ENCODE results near the gene BCL2A1. TPM values are rescaled to one million over a fixed set of nuclear protein-coding genes. Genes with fewer than 3 reads are reported as not detected.

The BCL2A1 gene
- total and polyA plus RNA-seq, 2 donors (not counting 1 experiment from before 2014, with no cell fraction given), result 0.31 to 8.9 TPM

GRCh38 chr15:79956354-79956939 is 14.5 kb downstream of the BCL2A1 start:
- peak overlapping the region; percentile 5 for H2AFZ ChIP-seq (ENCODE audit: low read length)
- peaks cover 3% of the 10 kb centered on the region for H3K4me1 ChIP-seq (ENCODE audit: control insufficient read depth, extremely low read depth, insufficient read depth, low read length)
- TF ChIP-seq CTCF (conservative IDR thresholded peaks at IDR 0.05 in 1 of 2, IDR thresholded peaks at IDR 0.05 in 1 of 2; ENCODE audit: low read depth in 1 of 2, low read length in 2 of 2) (no peak), EZH2 (IDR thresholded peaks at IDR 0.05; ENCODE audit: low read length, missing control alignments) (no peak)
- no peak overlapping the region for H3K4me3 ChIP-seq (replicated peaks in 1 of 4; ENCODE audit: control extremely low read depth in 1 of 4, insufficient read depth in 1 of 4, low read depth in 3 of 4, low read length in 4 of 4)
- no peak overlapping the region for H3K4me2 ChIP-seq (ENCODE audit: extremely low read depth, insufficient read depth, low read length)
- no peaks in the 10 kb centered on the region for H3K27me3 ChIP-seq (ENCODE audit: control insufficient read depth, insufficient read depth, low read length)
- H4K20me1 ChIP-seq (ENCODE audit: control insufficient read depth, extremely low read depth, insufficient read depth, low read length), result no peaks in the 10 kb centered on the region
- DNase-seq (ENCODE audit: low read depth in 2 of 2), result peak in 1 of 2 donors; percentile 31
- H3K9ac ChIP-seq (ENCODE audit: insufficient read depth, low read length), result no peak overlapping the region
- H3K9me3 ChIP-seq (ENCODE audit: control insufficient read depth, insufficient read depth, low read depth, low read length), result no peaks in the 10 kb centered on the region
- no peaks in the 10 kb centered on the region for H3K36me3 ChIP-seq (ENCODE audit: control insufficient read depth, insufficient read depth, low read length)
- H3K79me2 ChIP-seq (ENCODE audit: control insufficient read depth, insufficient read depth, low read length), result no peaks in the 10 kb centered on the region
- no peak overlapping the region for H3K27ac ChIP-seq (ENCODE audit: insufficient read depth, low read length)

GRCh38 chr15:79954661-79955060 is 16.3 kb downstream of the BCL2A1 start:
- no peak overlapping the region for H3K9ac ChIP-seq (ENCODE audit: insufficient read depth, low read length)
- H3K9me3 ChIP-seq (ENCODE audit: control insufficient read depth, insufficient read depth, low read depth, low read length), result no peaks in the 10 kb centered on the region
- no peak overlapping the region for H3K4me2 ChIP-seq (ENCODE audit: extremely low read depth, insufficient read depth, low read length)
- H3K79me2 ChIP-seq (ENCODE audit: control insufficient read depth, insufficient read depth, low read length), result no peaks in the 10 kb centered on the region
- H3K27me3 ChIP-seq (ENCODE audit: control insufficient read depth, insufficient read depth, low read length), result no peaks in the 10 kb centered on the region
- no peaks in the 10 kb centered on the region for H4K20me1 ChIP-seq (ENCODE audit: control insufficient read depth, extremely low read depth, insufficient read depth, low read length)
- no peak overlapping the region for H3K4me3 ChIP-seq (replicated peaks in 1 of 4; ENCODE audit: control extremely low read depth in 1 of 4, insufficient read depth in 1 of 4, low read depth in 3 of 4, low read length in 4 of 4)
- peaks cover 3% of the 10 kb centered on the region for H3K4me1 ChIP-seq (ENCODE audit: control insufficient read depth, extremely low read depth, insufficient read depth, low read length)
- TF ChIP-seq EZH2 (IDR thresholded peaks at IDR 0.05; ENCODE audit: low read length, missing control alignments), result no peak
- no peak for TF ChIP-seq CTCF (conservative IDR thresholded peaks at IDR 0.05 in 1 of 2, IDR thresholded peaks at IDR 0.05 in 1 of 2; ENCODE audit: low read depth in 1 of 2, low read length in 2 of 2)
- DNase-seq (ENCODE audit: low read depth in 2 of 2), result no peak
- H2AFZ ChIP-seq (ENCODE audit: low read length), result no peak overlapping the region
- no peaks in the 10 kb centered on the region for H3K36me3 ChIP-seq (ENCODE audit: control insufficient read depth, insufficient read depth, low read length)
- H3K27ac ChIP-seq (ENCODE audit: insufficient read depth, low read length), result no peak overlapping the region

- no peaks in the 10 kb centered on the region for H3K36me3 ChIP-seq (ENCODE audit: control insufficient read depth, insufficient read depth, low read length)
- TF ChIP-seq CTCF (conservative IDR thresholded peaks at IDR 0.05 in 1 of 2, IDR thresholded peaks at IDR 0.05 in 1 of 2; ENCODE audit: low read depth in 1 of 2, low read length in 2 of 2), result no peak
- no peak for TF ChIP-seq EZH2 (IDR thresholded peaks at IDR 0.05; ENCODE audit: low read length, missing control alignments)
- DNase-seq (ENCODE audit: low read depth in 2 of 2), result peak in 1 of 2 donors; percentile 61
- H3K9ac ChIP-seq (ENCODE audit: insufficient read depth, low read length), result no peak overlapping the region
- H3K4me3 ChIP-seq (replicated peaks in 1 of 4; ENCODE audit: control extremely low read depth in 1 of 4, insufficient read depth in 1 of 4, low read depth in 3 of 4, low read length in 4 of 4), result no peak overlapping the region
- H3K4me2 ChIP-seq (ENCODE audit: extremely low read depth, insufficient read depth, low read length), result no peak overlapping the region
- peaks cover 3% of the 10 kb centered on the region for H3K4me1 ChIP-seq (ENCODE audit: control insufficient read depth, extremely low read depth, insufficient read depth, low read length)
- no peak overlapping the region for H3K27ac ChIP-seq (ENCODE audit: insufficient read depth, low read length)
- no peaks in the 10 kb centered on the region for H3K27me3 ChIP-seq (ENCODE audit: control insufficient read depth, insufficient read depth, low read length)
- H4K20me1 ChIP-seq (ENCODE audit: control insufficient read depth, extremely low read depth, insufficient read depth, low read length), result no peaks in the 10 kb centered on the region
- no peaks in the 10 kb centered on the region for H3K9me3 ChIP-seq (ENCODE audit: control insufficient read depth, insufficient read depth, low read depth, low read length)
- no peaks in the 10 kb centered on the region for H3K79me2 ChIP-seq (ENCODE audit: control insufficient read depth, insufficient read depth, low read length)
- H2AFZ ChIP-seq (ENCODE audit: low read length), result no peak overlapping the region
Measured at GRCh38 chr15:79953951-79954444, 17.0 kb downstream of the BCL2A1 start.

Data from fibroblast of lung (primary cell).